ENCODE data around the gene PEX14. TPM values are rescaled to one million over a fixed set of nuclear protein-coding genes. Genes with fewer than 3 reads are reported as not detected.

The PEX14 gene
- total RNA-seq, 1 experiment from 2014 or later: 27.3 TPM

GRCh38 chr1:10513199-10513598 is 38.4 kb downstream of the PEX14 start:
- ChIA-PET POLR2A (interaction anchor here (0.6 kb wide), 1 partner anchor 10 kb away, joined by 4 read pairs; no protein-coding TSS in a partner anchor), CTCF (interaction anchor here (1.0 to 3.5 kb wide), 5 partner anchors 10 to 354 kb away, joined by 3 to 12 read pairs (median 3); no protein-coding TSS in a partner anchor)
- H3K36me3 Mint-ChIP-seq: no peaks in the 10 kb centered on the region
- H3K27ac Mint-ChIP-seq: peak overlapping the region; percentile 34; the same call in 1 of the 2 replicates
- ATAC-seq: no peak
- no peaks in the 10 kb centered on the region for H3K27me3 Mint-ChIP-seq (ENCODE audit: low read depth)
- peaks cover 76% of the 10 kb centered on the region for H3K4me1 Mint-ChIP-seq
- no peak for DNase-seq (ENCODE audit: low spot score)
- TF ChIP-seq MXD4 (CRISPR knock-in tag; IDR thresholded peaks at IDR 0.05; ENCODE audit: borderline replicate concordance) (no peak), TCF7 (CRISPR knock-in tag; IDR thresholded peaks at IDR 0.05; ENCODE audit: low read depth) (no peak), ATF3 (CRISPR knock-in tag; conservative IDR thresholded peaks at IDR 0.05) (no peak), GABPB1 (CRISPR knock-in tag; IDR thresholded peaks at IDR 0.05) (no peak)
- no peaks in the 10 kb centered on the region for H3K9me3 Mint-ChIP-seq
- H3K4me3 Mint-ChIP-seq: no peak overlapping the region

- CTCF ChIA-PET: interaction anchor here (0.6 to 3.5 kb wide), 9 partner anchors 8 to 353 kb away, joined by 3 to 12 read pairs (median 3); no protein-coding TSS in a partner anchor
- H3K27me3 Mint-ChIP-seq (ENCODE audit: low read depth): no peaks in the 10 kb centered on the region
Measured at GRCh38 chr1:10514490-10515235, 39.9 kb downstream of the PEX14 start.

More at GRCh38 chr1:10514490-10515235, 39.9 kb downstream of the PEX14 start:
- ATAC-seq (peak; percentile 56), DNase-seq (ENCODE audit: low spot score) (no peak)
- Mint-ChIP-seq H3K4me1 (peaks cover 80% of the 10 kb centered on the region), H3K36me3 (peaks cover 2% of the 10 kb centered on the region; the same call in 1 of the 2 replicates), H3K4me3 (no peak overlapping the region), H3K9me3 (no peaks in the 10 kb centered on the region), H3K27ac (peak overlapping the region; percentile 44)
- POLR2A ChIA-PET: interaction anchor here (0.5 kb wide), 1 partner anchor 44 kb away, joined by 5 read pairs; no protein-coding TSS in a partner anchor
- TF ChIP-seq ZBTB21 (CRISPR knock-in tag; IDR thresholded peaks at IDR 0.05; ENCODE audit: borderline replicate concordance) (no peak), PRRX2 (CRISPR knock-in tag; IDR thresholded peaks at IDR 0.05) (no peak), NFE2L1 (CRISPR knock-in tag; IDR thresholded peaks at IDR 0.05) (no peak), ZNF423 (CRISPR knock-in tag; IDR thresholded peaks at IDR 0.05) (no peak), ZNF219 (CRISPR knock-in tag; IDR thresholded peaks at IDR 0.05; ENCODE audit: borderline replicate concordance) (no peak), ATF3 (CRISPR knock-in tag; conservative IDR thresholded peaks at IDR 0.05) (no peak), FOXP4 (CRISPR knock-in tag; IDR thresholded peaks at IDR 0.05) (no peak), PREB (CRISPR knock-in tag; IDR thresholded peaks at IDR 0.05; ENCODE audit: borderline replicate concordance) (no peak), IRF2 (CRISPR knock-in tag; IDR thresholded peaks at IDR 0.05; ENCODE audit: borderline replicate concordance, low read depth) (no peak), ZNF263 (CRISPR knock-in tag; IDR thresholded peaks at IDR 0.05; ENCODE audit: low read depth) (no peak), E2F4 (CRISPR knock-in tag; IDR thresholded peaks at IDR 0.05; ENCODE audit: borderline replicate concordance, low read depth) (no peak), GTF2I (CRISPR knock-in tag; conservative IDR thresholded peaks at IDR 0.05) (no peak), ZMAT4 (CRISPR knock-in tag; IDR thresholded peaks at IDR 0.05) (no peak), AR (CRISPR knock-in tag; IDR thresholded peaks at IDR 0.05) (no peak), ATF2 (CRISPR knock-in tag; IDR thresholded peaks at IDR 0.05; ENCODE audit: borderline replicate concordance, low read depth) (no peak), JUN (CRISPR knock-in tag; IDR thresholded peaks at IDR 0.05) (no peak), SP1 (CRISPR knock-in tag; conservative IDR thresholded peaks at IDR 0.05) (no peak), TEAD1 (CRISPR knock-in tag; IDR thresholded peaks at IDR 0.05) (no peak), SMAD4 (CRISPR knock-in tag; IDR thresholded peaks at IDR 0.05) (no peak)

All from WTC11 (cell line).